Calu3 (cell line): ENCODE results near the gene GPR157. TPM values are rescaled to one million over a fixed set of nuclear protein-coding genes. Genes with fewer than 3 reads are reported as not detected.

Source experiments
- BruUV-seq: library from RNA; stranded (reverse); fragments of 400-500 nt; replicated peaks from 2 replicates; lab custom pipeline; 2021; lab: Mats Ljungman, UMichigan
- CTCF ChIA-PET: fragments of 300-600 bp; sonication (Branson Sonifier 250); formaldehyde crosslinking; loops from one replicate; lab custom pipeline; 2022; ENCODE audit warnings: antibody characterized with exemption; lab: Charles Lee
- DNase-seq: peaks from one replicate; pipeline ENCODE4 v3.0.0; 2022
- H3K27ac Mint-ChIP-seq: one replicate; pipeline ENCODE4 v1.8.0; 2022; ENCODE audit warnings: mixed read lengths; ENCODE audit not compliant: unreplicated experiment
- H3K27me3 Mint-ChIP-seq: one replicate; pipeline ENCODE4 v1.8.0; 2022; ENCODE audit warnings: mixed read lengths; ENCODE audit not compliant: unreplicated experiment
- H3K36me3 Mint-ChIP-seq: one replicate; pipeline ENCODE4 v1.8.0; 2022; ENCODE audit warnings: mild to moderate bottlenecking, moderate library complexity, mixed read lengths; ENCODE audit not compliant: insufficient read depth, unreplicated experiment
- H3K4me1 Mint-ChIP-seq: one replicate; pipeline ENCODE4 v1.8.0; 2022; ENCODE audit warnings: mild to moderate bottlenecking, low read depth, mixed read lengths; ENCODE audit not compliant: unreplicated experiment
- H3K4me3 Mint-ChIP-seq: one replicate; pipeline ENCODE4 v1.8.0; 2022; ENCODE audit warnings: mild to moderate bottlenecking, low read depth, moderate library complexity, mixed read lengths; ENCODE audit not compliant: unreplicated experiment
- H3K9me3 Mint-ChIP-seq: one replicate; pipeline ENCODE4 v1.8.0; 2022; ENCODE audit warnings: low read depth, mixed read lengths; ENCODE audit not compliant: unreplicated experiment
- CTCF ChIP-seq: fragments of 200-600 bp; IDR thresholded peaks from one replicate; pipeline ENCODE4 v1.8.0; 2022; ENCODE audit warnings: antibody characterized with exemption; ENCODE audit not compliant: unreplicated experiment
- intact Hi-C: fragments of 100-400 bp; cut with micrococcal nuclease; formaldehyde crosslinking; loops from one replicate; pipeline ENCODE4 v1.10.0; 2022; ENCODE audit not compliant: unreplicated experiment
- total RNA-seq: library from RNA; stranded (reverse); gene quantifications from 2 replicates; pipeline ENCODE4 v1.2.3, GENCODE V29; 2022

GPR157 gene
- total RNA-seq, 1 experiment from 2014 or later = 5.4 TPM

- intact Hi-C loops = no loop called here
- BruUV-seq = no TSS peak
- H3K4me3 Mint-ChIP-seq = no peak overlapping the region
- no peak for DNase-seq
- H3K9me3 Mint-ChIP-seq = no peaks in the 10 kb centered on the region
- H3K27me3 Mint-ChIP-seq = no peaks in the 10 kb centered on the region
- CTCF ChIA-PET = no interaction called here
- no peak overlapping the region for H3K27ac Mint-ChIP-seq
- TF ChIP-seq CTCF = no peak
- H3K36me3 Mint-ChIP-seq = peaks cover 3% of the 10 kb centered on the region
- H3K4me1 Mint-ChIP-seq = peaks cover 2% of the 10 kb centered on the region
Measured at GRCh38 chr1:9150582-9151327, 21.9 kb upstream of the GPR157 start.

- Mint-ChIP-seq H3K4me1 (peaks cover 10% of the 10 kb centered on the region), H3K36me3 (peaks cover 3% of the 10 kb centered on the region), H3K27me3 (no peaks in the 10 kb centered on the region), H3K4me3 (no peak overlapping the region), H3K27ac (no peak overlapping the region), H3K9me3 (no peaks in the 10 kb centered on the region)
- DNase-seq = no peak
- TF ChIP-seq CTCF = no peak
- BruUV-seq = no TSS peak
- intact Hi-C loops = no loop called here
- CTCF ChIA-PET = no interaction called here
Measured at GRCh38 chr1:9149837-9150581, 21.1 kb upstream of the GPR157 start.

GRCh38 chr1:9149151-9149550 lies 20.2 kb upstream of the GPR157 start:
- CTCF ChIA-PET = interaction anchor here (0.7 to 1.0 kb wide), 3 partner anchors 13 to 280 kb away, joined by 3 read pairs; no protein-coding TSS in a partner anchor

GRCh38 chr1:9146156-9146555 lies 17.3 kb upstream of the GPR157 start:
- H3K4me1 Mint-ChIP-seq = peaks cover 13% of the 10 kb centered on the region
- no TSS peak for BruUV-seq
- CTCF ChIA-PET = interaction anchor here (0.6 kb wide), 1 partner anchor 11 kb away, joined by 4 read pairs; no protein-coding TSS in a partner anchor

More at GRCh38 chr1:9149151-9149550, 20.2 kb upstream of the GPR157 start:
- Mint-ChIP-seq H3K4me1 (peaks cover 13% of the 10 kb centered on the region), H3K27ac (no peak overlapping the region), H3K36me3 (peaks cover 3% of the 10 kb centered on the region), H3K4me3 (no peak overlapping the region), H3K27me3 (no peaks in the 10 kb centered on the region), H3K9me3 (no peaks in the 10 kb centered on the region)
- intact Hi-C loops = no loop called here
- no peak for TF ChIP-seq CTCF
- no TSS peak for BruUV-seq
- DNase-seq = no peak

More at GRCh38 chr1:9146156-9146555, 17.3 kb upstream of the GPR157 start:
- no peak for DNase-seq
- Mint-ChIP-seq H3K9me3 (no peaks in the 10 kb centered on the region), H3K36me3 (no peaks in the 10 kb centered on the region), H3K4me3 (no peak overlapping the region), H3K27me3 (no peaks in the 10 kb centered on the region), H3K27ac (no peak overlapping the region)
- no peak for TF ChIP-seq CTCF
- intact Hi-C loops = no loop called here
